CD4-positive, alpha-beta T cell treated with Interferon alpha-2 for 1 hour (primary cell): ENCODE results near the gene MTHFSD.
A peak's percentile ranks its signal among the peaks of the same experiment; 100 is the strongest.

Experiments
- DNase-seq, 2 donors: peaks; one replicate each; pipeline ENCODE4 v3.0.0-alpha.2; 2020 to 2022

The MTHFSD gene

GRCh38 chr16:86568677-86569623, 13.9 kb upstream of the MTHFSD start:
- DNase-seq: no peak

- no peak for DNase-seq
These were observed 12.9 kb upstream of the MTHFSD start for GRCh38 chr16:86567701-86568581.

GRCh38 chr16:86566966-86567700, 12.1 kb upstream of the MTHFSD start:
- DNase-seq: no peak

GRCh38 chr16:86566601-86566965, 11.5 kb upstream of the MTHFSD start, which contains the start of gene FOXC2:
TSS of gene FOXC2 (plus strand) at chr16:86566829. CDS start at chr16:86567336, 507 bp downstream.
- DNase-seq: peak; percentile 13 to 34

GRCh38 chr16:86565644-86566511, 10.8 kb upstream of the MTHFSD start:
- no peak for DNase-seq

- DNase-seq: no peak
These were observed 10.2 kb upstream of the MTHFSD start for GRCh38 chr16:86565181-86565631.

GRCh38 chr16:86563469-86564345, 8.7 kb upstream of the MTHFSD start:
- peak; percentile 87 to 91 for DNase-seq

- no peak for DNase-seq
These were observed 7.3 kb upstream of the MTHFSD start for GRCh38 chr16:86562356-86562755.

GRCh38 chr16:86559802-86560305, 4.8 kb upstream of the MTHFSD start:
- no peak for DNase-seq

GRCh38 chr16:86558355-86559193, 3.5 kb upstream of the MTHFSD start:
- DNase-seq: no peak

- DNase-seq: no peak
These were observed 2.6 kb upstream of the MTHFSD start for GRCh38 chr16:86557587-86557986.

- no peak for DNase-seq
These were observed 1.5 kb upstream of the MTHFSD start for GRCh38 chr16:86556576-86556975.

GRCh38 chr16:86555704-86556075, 655 bp upstream of the MTHFSD start:
- no peak for DNase-seq

- DNase-seq: no peak
These were observed 477 bp downstream of the MTHFSD start for GRCh38 chr16:86554599-86554916.

- no peak for DNase-seq
These were observed 1.7 kb downstream of the MTHFSD start for GRCh38 chr16:86553356-86553755.

GRCh38 chr16:86550281-86550680, 4.8 kb downstream of the MTHFSD start:
- no peak for DNase-seq

- no peak for DNase-seq
These were observed 5.2 kb downstream of the MTHFSD start for GRCh38 chr16:86549893-86550190.

GRCh38 chr16:86549076-86549892, 5.8 kb downstream of the MTHFSD start:
- DNase-seq: no peak

- no peak for DNase-seq
These were observed 7.7 kb downstream of the MTHFSD start for GRCh38 chr16:86547286-86547685.
